ENCODE data around the gene GUCY1A2.
"Not testable (repeated sequence)": the region's sequence is repeated elsewhere in the genome, so short reads cannot be mapped to it uniquely, and the experiment has no call there.

GUCY1A2 gene

GRCh38 chr11:106875013-106875412 is 143.3 kb downstream of the GUCY1A2 start:
- Histone ChIP-seq H3K36me3 (ENCODE audit: insufficient read depth, low read length) (no peaks in the 10 kb centered on the region), H3K9me3 (ENCODE audit: control insufficient read depth, insufficient read depth, low read length) (no peaks in the 10 kb centered on the region), H3K9ac (ENCODE audit: low read depth, low read length) (no peak overlapping the region), H3K4me1 (ENCODE audit: insufficient read depth, low read length) (no peaks in the 10 kb centered on the region)

- no peaks in the 10 kb centered on the region for H3K9me3 ChIP-seq (ENCODE audit: control insufficient read depth, insufficient read depth, low read length)
- no peak overlapping the region for H3K9ac ChIP-seq (ENCODE audit: low read depth, low read length)
- H3K36me3 ChIP-seq (ENCODE audit: insufficient read depth, low read length), result no peaks in the 10 kb centered on the region
- H3K4me1 ChIP-seq (ENCODE audit: insufficient read depth, low read length), result no peaks in the 10 kb centered on the region
These were observed 146.0 kb downstream of the GUCY1A2 start for GRCh38 chr11:106872246-106872645.

GRCh38 chr11:106858200-106858599 is 160.1 kb downstream of the GUCY1A2 start:
- Histone ChIP-seq H3K36me3 (ENCODE audit: insufficient read depth, low read length) (no peaks in the 10 kb centered on the region), H3K9ac (ENCODE audit: low read depth, low read length) (no peak overlapping the region), H3K4me1 (ENCODE audit: insufficient read depth, low read length) (no peaks in the 10 kb centered on the region), H3K9me3 (ENCODE audit: control insufficient read depth, insufficient read depth, low read length) (no peaks in the 10 kb centered on the region)

GRCh38 chr11:106856566-106856965 is 161.7 kb downstream of the GUCY1A2 start:
- H3K9me3 ChIP-seq (ENCODE audit: control insufficient read depth, insufficient read depth, low read length), result no peaks in the 10 kb centered on the region
- no peak overlapping the region for H3K9ac ChIP-seq (ENCODE audit: low read depth, low read length)
- H3K36me3 ChIP-seq (ENCODE audit: insufficient read depth, low read length), result no peaks in the 10 kb centered on the region
- H3K4me1 ChIP-seq (ENCODE audit: insufficient read depth, low read length), result no peaks in the 10 kb centered on the region

- Histone ChIP-seq H3K9me3 (ENCODE audit: control insufficient read depth, insufficient read depth, low read length) (no peaks in the 10 kb centered on the region), H3K9ac (ENCODE audit: low read depth, low read length) (no peak overlapping the region), H3K4me1 (ENCODE audit: insufficient read depth, low read length) (no peaks in the 10 kb centered on the region), H3K36me3 (ENCODE audit: insufficient read depth, low read length) (no peaks in the 10 kb centered on the region)
These were observed 163.8 kb downstream of the GUCY1A2 start for GRCh38 chr11:106854429-106854828.

- H3K9me3 ChIP-seq (ENCODE audit: control insufficient read depth, insufficient read depth, low read length), result no peaks in the 10 kb centered on the region
- H3K36me3 ChIP-seq (ENCODE audit: insufficient read depth, low read length), result no peaks in the 10 kb centered on the region
- no peaks in the 10 kb centered on the region for H3K4me1 ChIP-seq (ENCODE audit: insufficient read depth, low read length)
- no peak overlapping the region for H3K9ac ChIP-seq (ENCODE audit: low read depth, low read length)
These were observed 164.3 kb downstream of the GUCY1A2 start for GRCh38 chr11:106853850-106854401.

GRCh38 chr11:106852779-106853178 is 165.5 kb downstream of the GUCY1A2 start:
- Histone ChIP-seq H3K9me3 (ENCODE audit: control insufficient read depth, insufficient read depth, low read length) (no peaks in the 10 kb centered on the region), H3K4me1 (ENCODE audit: insufficient read depth, low read length) (no peaks in the 10 kb centered on the region), H3K36me3 (ENCODE audit: insufficient read depth, low read length) (no peaks in the 10 kb centered on the region), H3K9ac (ENCODE audit: low read depth, low read length) (no peak overlapping the region)

- Histone ChIP-seq H3K9me3 (ENCODE audit: control insufficient read depth, insufficient read depth, low read length) (no peaks in the 10 kb centered on the region), H3K4me1 (ENCODE audit: insufficient read depth, low read length) (no peaks in the 10 kb centered on the region), H3K36me3 (ENCODE audit: insufficient read depth, low read length) (no peaks in the 10 kb centered on the region), H3K9ac (ENCODE audit: low read depth, low read length) (no peak overlapping the region)
These were observed 169.8 kb downstream of the GUCY1A2 start for GRCh38 chr11:106848526-106848925.

- H3K9ac ChIP-seq (ENCODE audit: low read depth, low read length), result no peak overlapping the region
These were observed 176.1 kb downstream of the GUCY1A2 start for GRCh38 chr11:106842134-106842533.

GRCh38 chr11:106840947-106841346 is 177.3 kb downstream of the GUCY1A2 start:
- no peaks in the 10 kb centered on the region for H3K36me3 ChIP-seq (ENCODE audit: insufficient read depth, low read length)
- H3K9ac ChIP-seq (ENCODE audit: low read depth, low read length), result no peak overlapping the region
- H3K4me1 ChIP-seq (ENCODE audit: insufficient read depth, low read length), result no peaks in the 10 kb centered on the region
- no peaks in the 10 kb centered on the region for H3K9me3 ChIP-seq (ENCODE audit: control insufficient read depth, insufficient read depth, low read length)

More at GRCh38 chr11:106842134-106842533, 176.1 kb downstream of the GUCY1A2 start:
- H3K9me3 ChIP-seq (ENCODE audit: control insufficient read depth, insufficient read depth, low read length), result no peaks in the 10 kb centered on the region
- H3K4me1 ChIP-seq (ENCODE audit: insufficient read depth, low read length), result no peaks in the 10 kb centered on the region
- H3K36me3 ChIP-seq (ENCODE audit: insufficient read depth, low read length), result no peaks in the 10 kb centered on the region

GRCh38 chr11:106840146-106840545 is 178.1 kb downstream of the GUCY1A2 start:
- Histone ChIP-seq H3K36me3 (ENCODE audit: insufficient read depth, low read length) (no peaks in the 10 kb centered on the region), H3K9ac (ENCODE audit: low read depth, low read length) (no peak overlapping the region), H3K9me3 (ENCODE audit: control insufficient read depth, insufficient read depth, low read length) (no peaks in the 10 kb centered on the region), H3K4me1 (ENCODE audit: insufficient read depth, low read length) (no peaks in the 10 kb centered on the region)

GRCh38 chr11:106834567-106834966 is 183.7 kb downstream of the GUCY1A2 start:
- Histone ChIP-seq H3K9me3 (ENCODE audit: control insufficient read depth, insufficient read depth, low read length) (no peaks in the 10 kb centered on the region), H3K36me3 (ENCODE audit: insufficient read depth, low read length) (no peaks in the 10 kb centered on the region), H3K4me1 (ENCODE audit: insufficient read depth, low read length) (no peaks in the 10 kb centered on the region), H3K9ac (ENCODE audit: low read depth, low read length) (no peak overlapping the region)

- Histone ChIP-seq H3K9ac (ENCODE audit: low read depth, low read length) (no peak overlapping the region), H3K36me3 (ENCODE audit: insufficient read depth, low read length) (no peaks in the 10 kb centered on the region), H3K9me3 (ENCODE audit: control insufficient read depth, insufficient read depth, low read length) (no peaks in the 10 kb centered on the region), H3K4me1 (ENCODE audit: insufficient read depth, low read length) (no peaks in the 10 kb centered on the region)
These were observed 189.3 kb downstream of the GUCY1A2 start for GRCh38 chr11:106828976-106829375.

- no peaks in the 10 kb centered on the region for H3K4me1 ChIP-seq (ENCODE audit: insufficient read depth, low read length)
- no peaks in the 10 kb centered on the region for H3K9me3 ChIP-seq (ENCODE audit: control insufficient read depth, insufficient read depth, low read length)
- no peaks in the 10 kb centered on the region for H3K36me3 ChIP-seq (ENCODE audit: insufficient read depth, low read length)
- no peak overlapping the region for H3K9ac ChIP-seq (ENCODE audit: low read depth, low read length)
These were observed 189.7 kb downstream of the GUCY1A2 start for GRCh38 chr11:106828576-106828975.

- Histone ChIP-seq H3K9ac (ENCODE audit: low read depth, low read length) (no peak overlapping the region), H3K9me3 (ENCODE audit: control insufficient read depth, insufficient read depth, low read length) (no peaks in the 10 kb centered on the region), H3K4me1 (ENCODE audit: insufficient read depth, low read length) (no peaks in the 10 kb centered on the region), H3K36me3 (ENCODE audit: insufficient read depth, low read length) (no peaks in the 10 kb centered on the region)
These were observed 190.6 kb downstream of the GUCY1A2 start for GRCh38 chr11:106827687-106828086.

- H3K36me3 ChIP-seq (ENCODE audit: insufficient read depth, low read length); H3K4me1 ChIP-seq (ENCODE audit: insufficient read depth, low read length); H3K9me3 ChIP-seq (ENCODE audit: control insufficient read depth, insufficient read depth, low read length); H3K9ac ChIP-seq (ENCODE audit: low read depth, low read length): not testable (repeated sequence)
These were observed 191.7 kb downstream of the GUCY1A2 start for GRCh38 chr11:106826558-106826957.

Measured in ES-I3 (cell line).